Measurements from ENCODE around the gene MET. TPM values are rescaled to one million over a fixed set of nuclear protein-coding genes. Genes with fewer than 3 reads are reported as not detected.

Gene MET
- total and polyA plus RNA-seq, 2 of the 13 experiments (the other 11 are each of a cell fraction or from before 2014, with no cell fraction given), result 21.8 to 31.5 TPM

DNA sequence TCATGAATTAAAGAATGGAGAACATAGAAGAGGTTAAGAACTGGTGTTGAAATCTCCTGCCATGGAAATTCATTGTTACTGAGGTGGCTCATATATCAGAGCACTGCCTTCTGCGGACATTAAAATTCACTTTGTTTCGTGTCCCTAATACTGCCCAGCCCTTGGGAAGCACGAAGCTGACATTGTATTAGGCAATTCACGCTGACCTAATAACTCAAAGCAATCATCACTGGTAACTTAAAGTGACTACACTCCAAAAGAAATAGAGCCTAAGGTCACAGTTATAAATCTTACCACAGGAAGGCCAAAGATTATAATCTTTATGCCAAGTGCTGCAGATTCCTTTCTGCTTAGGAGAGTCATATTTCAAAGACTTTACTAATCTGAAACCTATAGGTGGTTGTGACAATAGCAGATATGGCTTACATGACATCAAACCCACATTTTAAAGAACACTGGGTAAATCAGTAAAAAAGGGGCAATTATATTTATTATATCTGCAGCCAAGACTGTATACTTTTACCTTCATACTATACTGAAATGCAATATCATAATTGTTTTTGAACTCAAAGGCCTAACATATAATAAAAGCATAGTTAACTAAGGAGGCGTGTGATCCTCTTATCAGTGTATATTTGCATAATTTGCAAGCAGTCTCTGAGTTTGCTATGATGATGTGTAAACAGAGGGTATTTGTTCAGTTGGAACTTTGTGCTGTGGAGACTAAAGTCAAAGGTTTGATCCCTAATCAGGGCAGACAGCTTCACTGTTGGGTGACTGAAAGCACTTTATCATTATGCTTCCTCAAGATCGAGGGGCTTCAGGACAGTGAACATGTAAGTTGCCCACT, 138.5 kb downstream of the MET start (continued):
- TF ChIP-seq ZNF407 (CRISPR knock-in tag; IDR thresholded peaks at IDR 0.05; ENCODE audit: not compliant biosample characterization), result no peak
- TF ChIP-seq ZNF354B (CRISPR knock-in tag; IDR thresholded peaks at IDR 0.05), result no peak
- peak; percentile 89 for TF ChIP-seq NCOA2 (CRISPR knock-in tag; IDR thresholded peaks at IDR 0.05)
- no peak for TF ChIP-seq PRPF4 (IDR thresholded peaks at IDR 0.05; ENCODE audit: low read depth, low read length, poor library complexity, severe bottlenecking)
- peak; percentile 42; the same call in 1 of the 2 replicates for TF ChIP-seq KDM3A (CRISPR knock-in tag; IDR thresholded peaks at IDR 0.05; ENCODE audit: low read depth)
- peak; percentile 39; the same call in 1 of the 2 replicates for TF ChIP-seq TARDBP (CRISPR knock-in tag; IDR thresholded peaks at IDR 0.05)
- no peak for TF ChIP-seq ZNF672 (CRISPR knock-in tag; IDR thresholded peaks at IDR 0.05)
- TF ChIP-seq DNMT3B (CRISPR knock-in tag; conservative IDR thresholded peaks at IDR 0.05), result no peak
- no peak; a peak in 1 of 4 replicates for TF ChIP-seq KLF16 (CRISPR knock-in tag; IDR thresholded peaks at IDR 0.05)
- TF ChIP-seq THAP11 (CRISPR knock-in tag; IDR thresholded peaks at IDR 0.05), result 0 out of 2 replicates have a peak, but pooled peaks have one; percentile 39
- no peak for TF ChIP-seq GTF3A (CRISPR knock-in tag; conservative IDR thresholded peaks at IDR 0.05)
- TF ChIP-seq ZBTB44 (CRISPR knock-in tag; IDR thresholded peaks at IDR 0.05), result no peak
- no peak for TF ChIP-seq CC2D1A (CRISPR knock-in tag; IDR thresholded peaks at IDR 0.05)
- TF ChIP-seq PTBP1 (IDR thresholded peaks at IDR 0.05; ENCODE audit: low read depth, low read length, poor library complexity, severe bottlenecking), result no peak
- TF ChIP-seq ZC3H13 (CRISPR knock-in tag; IDR thresholded peaks at IDR 0.05), result no peak
- no peak for TF ChIP-seq HBP1 (CRISPR knock-in tag; IDR thresholded peaks at IDR 0.05; ENCODE audit: low read depth)
- 0 out of 2 replicates have a peak, but pooled peaks have one; percentile 48 for TF ChIP-seq KDM4B (CRISPR knock-in tag; IDR thresholded peaks at IDR 0.05)
- no peak for TF ChIP-seq ZNF225 (CRISPR knock-in tag; IDR thresholded peaks at IDR 0.05)
- no peak for TF ChIP-seq ZNF160 (CRISPR knock-in tag; IDR thresholded peaks at IDR 0.05)

All from HepG2 (cell line).